Activated naive CD8-positive, alpha-beta T cell treated with anti-CD3 and anti-CD28 coated beads for 36 hours (primary cell): Measurements from ENCODE around the gene RFESD. TPM values are rescaled to one million over a fixed set of nuclear protein-coding genes. Genes with fewer than 3 reads are reported as not detected.
"Not testable (repeated sequence)": the region's sequence is repeated elsewhere in the genome, so short reads cannot be mapped to it uniquely, and the experiment has no call there.

ENCODE experiments used
- DNase-seq: peaks from one replicate; pipeline ENCODE4 v3.0.0; 2021
- H3K27ac Mint-ChIP-seq: one replicate; pipeline ENCODE4 v1.8.0; 2022; ENCODE audit warnings: mild to moderate bottlenecking, moderate library complexity, mixed read lengths
- H3K27me3 Mint-ChIP-seq: one replicate; pipeline ENCODE4 v1.8.0; 2022; ENCODE audit warnings: mild to moderate bottlenecking, mixed read lengths
- H3K36me3 Mint-ChIP-seq: one replicate; pipeline ENCODE4 v1.8.0; 2021; ENCODE audit warnings: mild to moderate bottlenecking, mixed read lengths
- H3K4me1 Mint-ChIP-seq: one replicate; pipeline ENCODE4 v1.8.0; 2021; ENCODE audit warnings: mixed read lengths
- H3K4me3 Mint-ChIP-seq: one replicate; pipeline ENCODE4 v1.8.0; 2022; ENCODE audit warnings: mild to moderate bottlenecking, moderate library complexity, mixed read lengths
- H3K9me3 Mint-ChIP-seq: one replicate; pipeline ENCODE4 v1.8.0; 2022; ENCODE audit warnings: mixed read lengths
- total RNA-seq, 2 experiments: library from RNA; stranded (reverse); gene quantifications; one replicate each; pipeline ENCODE4 v1.2.3, GENCODE V29; 2021

Gene RFESD
- total RNA-seq, 2 experiments from 2014 or later = 6.1 to 6.2 TPM

DNA sequence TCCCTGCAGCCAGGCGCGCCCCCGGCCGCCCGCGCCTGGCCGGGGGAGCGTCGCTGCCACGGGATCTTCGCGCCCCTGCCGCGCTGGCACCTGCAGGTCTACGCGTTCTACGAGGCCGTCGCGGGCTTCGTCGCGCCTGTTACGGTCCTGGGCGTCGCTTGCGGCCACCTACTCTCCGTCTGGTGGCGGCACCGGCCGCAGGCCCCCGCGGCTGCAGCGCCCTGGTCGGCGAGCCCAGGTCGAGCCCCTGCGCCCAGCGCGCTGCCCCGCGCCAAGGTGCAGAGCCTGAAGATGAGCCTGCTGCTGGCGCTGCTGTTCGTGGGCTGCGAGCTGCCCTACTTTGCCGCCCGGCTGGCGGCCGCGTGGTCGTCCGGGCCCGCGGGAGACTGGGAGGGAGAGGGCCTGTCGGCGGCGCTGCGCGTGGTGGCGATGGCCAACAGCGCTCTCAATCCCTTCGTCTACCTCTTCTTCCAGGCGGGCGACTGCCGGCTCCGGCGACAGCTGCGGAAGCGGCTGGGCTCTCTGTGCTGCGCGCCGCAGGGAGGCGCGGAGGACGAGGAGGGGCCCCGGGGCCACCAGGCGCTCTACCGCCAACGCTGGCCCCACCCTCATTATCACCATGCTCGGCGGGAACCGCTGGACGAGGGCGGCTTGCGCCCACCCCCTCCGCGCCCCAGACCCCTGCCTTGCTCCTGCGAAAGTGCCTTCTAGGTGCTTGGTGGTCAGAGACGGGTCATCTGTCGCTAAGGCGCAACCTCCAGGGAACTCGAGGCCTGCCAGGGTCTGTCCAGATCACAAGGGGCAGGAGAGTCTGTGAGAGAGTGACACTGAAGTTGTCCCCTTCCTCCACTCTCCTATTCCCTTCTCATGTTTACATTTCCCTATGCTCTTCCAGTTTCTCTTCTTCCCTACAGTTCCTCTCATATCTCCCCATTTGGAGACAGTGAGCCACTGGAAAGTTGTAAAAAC is 25.4 kb upstream of the RFESD start:
- DNase-seq = peak; percentile 54
- Mint-ChIP-seq H3K4me3 (peak overlapping the region; percentile 77), H3K27me3 (no peaks in the 10 kb centered on the region), H3K27ac (peak overlapping the region; percentile 78), H3K36me3 (peaks cover 5% of the 10 kb centered on the region), H3K4me1 (peaks cover 29% of the 10 kb centered on the region), H3K9me3 (no peaks in the 10 kb centered on the region)

DNA sequence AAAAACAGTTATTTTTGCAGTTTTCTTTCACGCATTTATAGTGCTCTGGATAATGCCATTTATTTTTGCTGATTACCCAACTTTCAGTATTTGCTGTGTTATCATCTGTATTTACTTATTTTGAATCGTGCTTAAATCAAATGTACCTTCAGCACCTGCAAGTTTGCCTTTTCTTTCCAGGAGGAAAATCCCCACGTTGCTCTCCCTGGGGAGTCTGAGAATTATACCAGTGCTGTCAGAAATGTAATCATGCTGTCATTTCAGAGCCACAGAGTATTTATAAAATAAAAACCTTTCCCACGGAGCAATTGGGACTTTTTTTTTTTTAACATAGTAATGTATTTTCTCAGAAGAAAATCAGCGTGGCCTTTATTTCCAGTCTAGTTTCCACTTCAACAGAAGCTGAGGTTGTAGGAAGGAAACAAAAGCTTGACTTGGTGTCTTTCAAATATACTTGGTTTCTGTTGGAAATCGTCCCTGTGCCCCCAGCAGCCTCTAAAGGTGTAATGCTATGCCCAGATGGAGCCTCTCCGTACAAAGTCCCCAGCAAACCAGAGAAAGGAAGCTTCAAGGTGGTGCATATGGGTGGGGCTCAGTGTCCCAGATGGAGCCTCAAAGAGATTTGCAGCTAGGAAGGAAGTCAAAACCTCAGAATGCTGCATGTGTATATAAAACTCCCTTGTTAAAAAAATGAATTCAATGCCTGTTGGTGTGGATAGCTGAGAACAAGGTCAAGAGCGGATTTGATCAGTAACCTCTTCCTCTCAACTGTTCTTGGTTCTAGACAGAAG is 24.5 kb upstream of the RFESD start:
- H3K27me3 Mint-ChIP-seq = no peaks in the 10 kb centered on the region
- H3K9me3 Mint-ChIP-seq = no peaks in the 10 kb centered on the region
- H3K36me3 Mint-ChIP-seq = peaks cover 5% of the 10 kb centered on the region
- H3K27ac Mint-ChIP-seq = peak overlapping the region; percentile 78
- H3K4me1 Mint-ChIP-seq = peaks cover 29% of the 10 kb centered on the region
- peak overlapping the region; percentile 77 for H3K4me3 Mint-ChIP-seq
- DNase-seq = peak; percentile 8

DNA sequence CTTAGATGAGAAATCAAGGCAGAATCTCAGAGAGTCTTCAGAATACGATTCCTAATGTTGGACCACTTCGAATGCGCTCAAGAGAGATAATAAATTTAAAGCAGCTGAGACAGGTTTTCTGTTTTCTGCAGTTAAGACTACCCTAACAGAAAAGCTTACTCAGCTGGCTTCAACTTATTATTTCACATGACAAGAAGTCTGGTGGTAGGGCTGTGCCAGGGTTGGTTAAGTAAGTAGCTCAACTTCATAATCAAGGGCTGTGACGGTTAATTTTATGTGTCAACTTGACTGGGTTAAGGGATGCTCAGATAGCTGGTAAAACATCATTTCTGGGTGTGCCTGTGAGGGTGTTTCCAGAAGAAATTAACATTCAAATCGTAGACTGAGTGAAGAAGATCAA is 22.9 kb upstream of the RFESD start:
- Mint-ChIP-seq H3K9me3 (no peaks in the 10 kb centered on the region), H3K27ac (no peak overlapping the region), H3K4me3 (no peak overlapping the region), H3K4me1 (peaks cover 25% of the 10 kb centered on the region), H3K36me3 (peaks cover 3% of the 10 kb centered on the region), H3K27me3 (no peaks in the 10 kb centered on the region)
- no peak for DNase-seq

DNA sequence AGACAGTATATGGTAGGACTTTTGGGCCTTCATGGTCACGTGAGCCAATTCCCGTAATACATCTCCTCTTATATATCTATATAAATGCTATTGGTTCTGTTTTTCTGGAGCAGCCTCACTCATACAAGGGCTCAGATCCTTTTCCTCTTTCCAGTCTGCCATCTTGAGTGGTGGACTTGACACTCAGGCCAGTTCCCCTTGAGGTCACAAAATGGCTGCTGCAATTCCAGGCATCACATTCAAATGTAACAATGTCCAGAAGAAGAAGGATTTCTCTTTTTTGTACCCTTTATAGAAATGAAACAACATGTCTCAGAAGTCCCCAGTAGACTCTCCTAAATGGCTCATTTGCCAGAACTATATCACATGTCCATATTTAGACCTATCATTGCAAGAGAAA is 22.2 kb upstream of the RFESD start:
- no peak for DNase-seq
- no peak overlapping the region for H3K4me3 Mint-ChIP-seq
- no peaks in the 10 kb centered on the region for H3K9me3 Mint-ChIP-seq
- H3K27ac Mint-ChIP-seq = no peak overlapping the region
- H3K27me3 Mint-ChIP-seq = no peaks in the 10 kb centered on the region
- H3K36me3 Mint-ChIP-seq = peaks cover 3% of the 10 kb centered on the region
- H3K4me1 Mint-ChIP-seq = peaks cover 18% of the 10 kb centered on the region

DNA sequence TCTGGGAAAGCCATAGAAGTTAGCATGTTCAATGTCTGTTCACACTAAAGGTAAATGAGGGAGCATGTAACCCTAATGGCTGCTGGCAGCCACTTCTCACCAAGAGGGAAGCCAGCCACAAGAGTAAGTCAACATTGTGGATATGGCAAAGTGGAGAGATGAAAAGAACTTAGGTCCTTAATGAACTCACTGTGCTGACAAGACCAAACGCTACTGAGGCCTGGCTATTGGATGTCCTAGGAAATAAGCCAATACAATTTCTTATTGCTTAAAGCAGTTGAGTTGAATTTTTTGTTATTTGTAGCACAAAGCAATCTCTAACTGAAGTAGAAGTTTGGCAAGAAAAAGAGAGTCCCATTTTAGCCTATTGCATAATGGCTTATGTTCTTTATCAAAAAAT is 19.9 kb upstream of the RFESD start:
- Mint-ChIP-seq H3K27ac (no peak overlapping the region), H3K27me3 (no peaks in the 10 kb centered on the region), H3K36me3 (no peaks in the 10 kb centered on the region), H3K4me3 (no peak overlapping the region), H3K9me3 (peaks cover 7% of the 10 kb centered on the region), H3K4me1 (peaks cover 19% of the 10 kb centered on the region)
- no peak for DNase-seq

DNA sequence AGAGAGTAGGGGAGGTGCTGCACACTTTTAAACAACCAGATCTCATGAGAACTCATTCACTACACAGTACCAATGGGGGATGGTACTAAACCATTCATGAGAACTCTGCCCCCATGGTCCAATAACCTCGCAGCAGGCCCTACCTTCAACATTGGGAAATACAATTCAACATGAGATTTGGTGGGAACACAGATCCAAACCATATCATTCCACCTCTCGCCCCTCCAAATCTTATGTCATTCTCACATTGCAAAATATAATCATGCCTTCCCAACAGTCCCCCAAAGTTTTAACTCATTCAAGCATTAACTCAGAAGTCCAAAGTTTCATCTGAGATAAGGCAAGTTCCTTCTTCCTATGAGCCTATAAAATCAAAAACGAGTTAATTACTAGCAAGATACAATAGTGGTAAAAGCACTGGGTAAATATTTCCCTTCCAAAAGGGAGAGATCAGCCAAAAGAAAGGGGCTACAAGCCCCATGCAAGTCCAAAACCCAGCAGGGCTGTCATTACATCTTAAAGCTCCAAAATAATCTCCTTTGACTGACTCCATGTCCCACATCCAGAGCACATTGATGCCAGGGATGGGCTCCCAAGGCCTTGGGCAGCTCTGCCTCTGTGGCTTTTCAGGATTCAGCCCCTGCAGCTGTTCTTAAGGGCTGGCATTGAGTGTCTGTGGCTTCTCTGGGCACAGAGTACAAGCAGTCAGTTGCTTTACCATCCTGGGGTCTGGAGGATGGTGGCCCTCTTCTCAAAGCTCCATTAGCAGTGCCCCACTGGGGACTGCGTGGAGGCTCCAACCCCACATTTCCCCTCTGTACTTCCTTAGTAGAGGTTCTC is 18.4 kb upstream of the RFESD start:
- Mint-ChIP-seq H3K27me3 (no peaks in the 10 kb centered on the region), H3K4me1 (peaks cover 18% of the 10 kb centered on the region), H3K27ac (no peak overlapping the region), H3K4me3 (no peak overlapping the region), H3K36me3 (peaks cover 5% of the 10 kb centered on the region), H3K9me3 (peaks cover 13% of the 10 kb centered on the region)
- DNase-seq = no peak

DNA sequence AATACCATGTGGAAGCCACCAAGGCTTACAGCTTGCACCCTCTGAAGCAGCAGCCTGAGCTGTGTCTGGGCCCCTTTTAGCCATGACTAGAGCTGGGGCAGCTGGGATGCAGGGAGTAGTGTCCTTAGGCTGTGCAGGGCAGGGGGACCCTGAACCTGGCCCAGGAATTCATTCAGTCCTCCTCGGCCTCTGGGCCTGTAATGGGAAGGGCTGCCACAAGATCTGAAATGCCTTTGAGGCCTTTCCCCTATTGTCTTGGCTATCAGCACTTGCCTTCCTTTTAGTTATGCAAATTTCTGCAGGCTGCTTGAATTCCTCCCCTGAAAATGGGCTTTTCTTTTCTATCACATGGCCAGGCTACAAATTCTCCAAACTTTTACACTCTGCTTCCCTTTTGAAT is 17.6 kb upstream of the RFESD start:
- H3K9me3 Mint-ChIP-seq = peaks cover 13% of the 10 kb centered on the region
- DNase-seq = no peak
- peaks cover 18% of the 10 kb centered on the region for H3K4me1 Mint-ChIP-seq
- H3K4me3 Mint-ChIP-seq = no peak overlapping the region
- H3K27me3 Mint-ChIP-seq = no peaks in the 10 kb centered on the region
- H3K27ac Mint-ChIP-seq = no peak overlapping the region
- H3K36me3 Mint-ChIP-seq = peaks cover 5% of the 10 kb centered on the region

DNA sequence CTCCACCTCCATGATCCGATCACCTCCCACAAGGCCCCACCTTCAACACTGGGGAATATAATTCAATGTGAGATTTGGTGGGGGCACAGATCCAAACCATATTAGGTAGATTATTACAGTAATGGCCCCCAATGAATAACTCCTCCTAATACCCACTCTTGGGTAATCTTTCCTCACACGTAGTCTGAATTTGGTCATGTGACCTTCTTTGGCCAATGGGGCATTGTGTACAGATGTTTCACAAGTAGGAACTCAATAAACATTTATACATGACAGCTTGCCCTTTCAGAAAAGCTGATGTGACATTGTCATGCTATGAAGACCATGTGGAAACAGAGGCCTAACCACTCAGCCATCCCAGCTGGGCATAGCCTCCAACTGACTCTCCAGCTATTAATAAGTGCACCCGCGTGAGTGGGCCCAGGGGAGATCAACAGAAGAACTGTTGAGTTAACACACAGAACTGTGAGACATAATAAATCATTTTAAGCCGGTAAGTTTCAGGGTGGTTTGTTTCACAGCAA is 16.1 kb upstream of the RFESD start:
- DNase-seq = no peak
- Mint-ChIP-seq H3K4me1 (peaks cover 18% of the 10 kb centered on the region), H3K27me3 (no peaks in the 10 kb centered on the region), H3K36me3 (peaks cover 5% of the 10 kb centered on the region), H3K27ac (peak overlapping the region; percentile 34), H3K4me3 (no peak overlapping the region), H3K9me3 (peaks cover 13% of the 10 kb centered on the region)

DNA sequence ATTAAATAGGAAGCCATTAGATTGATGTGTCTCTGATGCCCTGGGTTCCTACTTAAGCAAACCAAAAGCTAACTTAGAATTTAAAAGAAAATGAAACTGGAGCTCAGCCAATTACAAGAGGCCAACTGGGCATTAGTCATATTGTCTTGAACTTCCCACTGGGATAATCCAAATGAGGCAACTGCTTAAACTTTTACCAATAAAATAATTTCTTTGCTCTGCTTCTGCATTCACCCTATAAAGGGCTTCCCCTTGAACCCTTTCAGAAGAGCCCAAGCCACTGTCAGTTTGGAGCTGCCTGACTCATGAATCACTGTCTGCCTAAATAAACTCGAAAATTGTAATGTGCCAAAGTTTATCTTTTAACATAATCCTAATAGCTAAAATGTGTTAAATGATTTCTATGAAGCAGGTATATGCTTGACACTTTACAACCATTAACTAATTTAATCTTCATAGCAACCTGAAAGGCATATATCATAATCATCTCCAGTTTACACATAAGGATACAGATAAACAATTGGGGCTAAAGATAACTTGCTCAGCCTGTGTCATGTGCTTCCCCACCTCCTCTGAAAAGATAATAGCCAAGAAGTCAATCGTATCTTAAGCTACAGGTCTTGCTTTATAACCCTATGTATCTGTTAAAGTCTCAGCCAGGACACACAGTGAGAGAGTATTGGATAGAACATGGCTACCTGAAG is 15.2 kb upstream of the RFESD start:
- H3K4me1 Mint-ChIP-seq = peaks cover 18% of the 10 kb centered on the region
- peak overlapping the region; percentile 16 for H3K4me3 Mint-ChIP-seq
- H3K27ac Mint-ChIP-seq = peak overlapping the region; percentile 99
- DNase-seq = no peak
- peaks cover 5% of the 10 kb centered on the region for H3K36me3 Mint-ChIP-seq
- H3K9me3 Mint-ChIP-seq = peaks cover 13% of the 10 kb centered on the region
- no peaks in the 10 kb centered on the region for H3K27me3 Mint-ChIP-seq

DNA sequence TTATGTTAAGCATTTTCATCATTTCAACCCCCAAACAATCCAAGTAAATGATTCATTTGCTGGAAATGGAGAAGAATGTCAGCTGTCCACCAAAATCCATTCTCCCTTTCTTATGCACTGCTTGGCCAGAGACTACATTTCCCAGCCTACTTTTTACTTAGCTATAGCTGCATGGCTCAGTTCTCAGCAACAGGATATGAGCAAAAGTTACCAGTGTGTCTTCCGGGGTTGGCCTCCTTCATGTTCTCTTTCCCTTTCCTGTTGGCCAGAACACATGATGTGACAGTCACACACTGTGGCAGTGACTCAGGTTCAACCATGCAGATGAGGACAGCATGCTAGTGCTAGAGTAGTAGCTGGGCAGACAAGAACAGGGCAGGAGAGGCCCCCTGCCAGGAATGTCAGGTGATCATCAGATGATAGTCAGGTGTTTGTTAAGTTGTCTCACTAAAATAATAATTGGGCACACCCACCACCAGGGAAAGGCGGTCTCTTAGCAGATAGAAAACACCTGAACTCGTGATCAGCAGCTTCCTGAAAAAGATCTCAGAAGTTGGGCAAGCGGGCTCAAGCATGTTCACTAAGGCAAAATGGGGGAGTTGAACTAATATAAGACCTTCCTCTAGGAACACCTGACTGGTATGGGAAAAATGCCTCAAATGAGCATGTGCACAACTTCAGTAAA is 14.4 kb upstream of the RFESD start:
- H3K27me3 Mint-ChIP-seq = no peaks in the 10 kb centered on the region
- H3K9me3 Mint-ChIP-seq = peaks cover 13% of the 10 kb centered on the region
- peak; percentile 67 for DNase-seq
- H3K27ac Mint-ChIP-seq = peak overlapping the region; percentile 99
- peak overlapping the region; percentile 40 for H3K4me3 Mint-ChIP-seq
- peaks cover 5% of the 10 kb centered on the region for H3K36me3 Mint-ChIP-seq
- peaks cover 18% of the 10 kb centered on the region for H3K4me1 Mint-ChIP-seq

DNA sequence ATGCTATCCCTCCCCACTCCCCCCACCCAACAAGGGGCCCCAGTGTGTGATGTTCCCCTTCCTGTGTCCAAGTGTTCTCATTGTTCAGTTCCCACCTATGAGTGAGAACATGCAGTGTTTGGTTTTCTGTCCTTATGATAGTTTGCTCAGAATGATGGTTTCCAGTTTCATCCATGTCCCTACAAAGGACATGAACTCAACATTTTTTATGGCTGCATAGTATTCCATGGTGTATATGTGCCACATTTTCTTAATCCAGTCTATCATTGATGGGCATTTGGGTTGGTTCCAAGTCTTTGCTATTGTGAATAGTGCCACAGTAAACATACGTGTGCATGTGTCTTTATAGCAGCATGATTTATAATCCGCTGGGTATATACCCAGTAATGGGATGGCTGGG is 13.6 kb upstream of the RFESD start:
- peaks cover 13% of the 10 kb centered on the region for H3K9me3 Mint-ChIP-seq
- H3K27ac Mint-ChIP-seq, H3K4me3 Mint-ChIP-seq, H3K36me3 Mint-ChIP-seq, H3K27me3 Mint-ChIP-seq, DNase-seq: not testable (repeated sequence)
- peaks cover 20% of the 10 kb centered on the region for H3K4me1 Mint-ChIP-seq

DNA sequence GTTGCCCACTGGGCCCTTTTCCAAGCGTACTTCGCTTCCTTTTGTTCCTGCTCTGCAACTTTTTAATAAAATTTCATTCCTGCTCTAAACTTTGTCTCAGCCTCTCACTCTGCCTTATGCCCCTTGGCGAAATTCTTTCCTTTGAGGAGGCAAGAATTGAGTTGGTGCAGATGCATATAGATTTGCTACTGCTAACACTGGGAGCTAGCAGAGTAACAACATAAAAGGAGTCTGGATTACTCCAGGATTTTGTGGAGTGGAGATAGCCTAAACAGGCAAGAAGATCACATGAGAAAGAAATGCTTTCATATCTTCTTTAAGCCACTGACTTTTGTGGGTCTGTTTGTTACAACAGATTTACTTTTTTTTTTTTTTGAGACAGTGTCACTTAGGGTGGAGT is 12.9 kb upstream of the RFESD start:
- Mint-ChIP-seq H3K36me3 (peaks cover 5% of the 10 kb centered on the region), H3K27me3 (no peaks in the 10 kb centered on the region), H3K9me3 (peaks cover 13% of the 10 kb centered on the region), H3K27ac (no peak overlapping the region), H3K4me3 (no peak overlapping the region), H3K4me1 (peaks cover 20% of the 10 kb centered on the region)
- DNase-seq = no peak

DNA sequence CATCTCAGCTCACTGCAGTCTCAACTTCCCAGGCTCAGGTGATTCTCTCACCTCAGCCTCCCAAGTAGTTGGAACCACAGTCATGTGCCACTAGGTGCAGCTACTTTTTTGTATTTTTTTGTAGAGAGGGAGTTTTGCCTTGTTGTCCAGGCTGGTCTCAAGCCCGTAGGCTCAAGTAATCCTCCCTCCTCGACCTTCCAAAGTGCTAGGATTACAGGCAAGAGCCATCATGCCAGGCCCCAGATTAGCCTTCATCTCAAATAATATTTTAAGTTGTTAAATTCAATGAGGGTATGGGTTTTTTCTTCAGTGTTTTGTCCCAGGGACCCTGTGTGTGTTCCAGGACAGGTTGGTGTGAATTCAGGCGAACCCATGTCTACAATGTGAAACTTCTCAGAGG is 12.5 kb upstream of the RFESD start:
- Mint-ChIP-seq H3K27me3 (no peaks in the 10 kb centered on the region), H3K4me1 (peaks cover 20% of the 10 kb centered on the region), H3K27ac (no peak overlapping the region), H3K36me3 (peaks cover 5% of the 10 kb centered on the region), H3K4me3 (no peak overlapping the region), H3K9me3 (peaks cover 13% of the 10 kb centered on the region)
- no peak for DNase-seq

DNA sequence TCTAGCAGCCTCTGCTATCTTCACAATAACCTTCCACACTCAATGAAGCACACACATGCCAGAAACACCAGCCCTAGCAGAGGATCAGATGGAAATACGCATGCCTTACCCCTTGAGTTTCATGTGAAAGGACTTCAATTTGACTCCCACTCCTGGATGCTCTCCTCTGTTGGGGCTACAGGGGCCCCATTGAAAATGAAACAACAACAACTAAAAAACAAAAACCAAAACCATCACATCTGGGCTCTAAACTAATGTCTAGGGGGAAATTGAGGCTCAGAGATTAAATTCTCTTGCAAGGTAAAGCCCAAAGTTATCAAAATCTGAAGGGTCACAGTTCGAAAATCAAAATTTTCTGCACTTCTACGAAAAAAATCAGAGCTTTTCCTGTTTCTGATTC is 7.9 kb upstream of the RFESD start:
- no peak for DNase-seq

More for the DNA sequence above, 7.9 kb upstream of the RFESD start:
- Mint-ChIP-seq H3K36me3 (no peaks in the 10 kb centered on the region), H3K27me3 (peaks cover 4% of the 10 kb centered on the region), H3K4me1 (peaks cover 1% of the 10 kb centered on the region), H3K27ac (no peak overlapping the region), H3K4me3 (no peak overlapping the region), H3K9me3 (no peaks in the 10 kb centered on the region)
